Spleen (tissue), 13 donors: ENCODE measurements around the gene GALNTL6. TPM values are rescaled to one million over a fixed set of nuclear protein-coding genes. Genes with fewer than 3 reads are reported as not detected.

Source experiments
- DNase-seq: peaks from one replicate; pipeline ENCODE4 v3.0.0-alpha.2; 2020
- H3K27ac ChIP-seq, 8 donors: fragments of 200-600 bp; sonication (generic) in 7 of 8; 1 replicate in 4 of 8; 2 replicates in 4 of 8; pipeline versions ENCODE4 v1.5.0 to v1.8.0; 2016 to 2021; ENCODE audit warnings: inconsistent platforms in 4 of 8, mild to moderate bottlenecking in 4 of 8, moderate library complexity in 1 of 8
- H3K27me3 ChIP-seq, 7 donors: fragments of 200-600 bp; sonication (generic) in 6 of 7; replicated peaks in 1 of 7; 1 replicate in 4 of 7; 2 replicates in 3 of 7; pipeline versions ENCODE4 v1.5.0 to v1.8.0; 2016 to 2021; ENCODE audit warnings: inconsistent platforms in 3 of 7, mild to moderate bottlenecking in 1 of 7
- H3K36me3 ChIP-seq, 6 donors: fragments of 200-600 bp; sonication (generic) in 5 of 6; 1 replicate in 4 of 6; 2 replicates in 2 of 6; pipeline versions ENCODE4 v1.5.0 to v1.8.0; 2016 to 2021; ENCODE audit warnings: inconsistent platforms in 2 of 6
- H3K4me1 ChIP-seq, 6 donors: fragments of 200-600 bp; sonication (generic) in 5 of 6; 1 replicate in 3 of 6; 2 replicates in 3 of 6; pipeline versions ENCODE4 v1.5.0 to v1.8.0; 2016 to 2021; ENCODE audit warnings: inconsistent platforms in 3 of 6
- H3K4me3 ChIP-seq, 8 donors: fragments of 200-600 bp; sonication (generic) in 7 of 8; 1 replicate in 4 of 8; 2 replicates in 4 of 8; pipeline versions ENCODE4 v1.5.0 to v1.8.0; 2016 to 2021; ENCODE audit warnings: inconsistent platforms in 4 of 8, mild to moderate bottlenecking in 4 of 8, moderate library complexity in 2 of 8
- H3K9me3 ChIP-seq, 8 donors: fragments of 200-600 bp; sonication (generic) in 7 of 8; 1 replicate in 4 of 8; 2 replicates in 4 of 8; pipeline versions ENCODE4 v1.5.0 to v1.8.0; 2016 to 2021; ENCODE audit warnings: inconsistent platforms in 4 of 8
- POLR2A ChIP-seq, 3 donors: fragments of 450-650 bp; IDR thresholded peaks; one replicate each; pipeline ENCODE4 v1.5.1; 2017; ENCODE audit warnings: antibody characterized with exemption in 3 of 3, mild to moderate bottlenecking in 1 of 3
- POLR2AphosphoS5 ChIP-seq, 3 donors: sonication (generic); formaldehyde crosslinking; IDR thresholded peaks; one replicate each; pipeline ENCODE4 v1.5.1; 2017; ENCODE audit warnings: antibody characterized with exemption in 3 of 3
- WGBS, 5 donors: extraction: QIAGEN DNeasy Blood & Tissue Kit in 3 of 5; methylation state at CpG; one replicate each; pipeline versions ENCODE4 v1.1.5 to v1.1.7; 2013 to 2018; 5-methylcytosine and 5-hydroxymethylcytosine counted together
- intact Hi-C: fragments of 100-400 bp; cut with DNase I; formaldehyde crosslinking; loops from one replicate; pipeline ENCODE4 v1.15.0; 2023; ENCODE audit warnings: low total_unique reads
- long read RNA-seq, 2 donors: transcript quantifications; one replicate each; lab custom pipeline, GENCODE V29; 2026
- polyA plus RNA-seq, 3 donors: library from polyadenylated mRNA; stranded (reverse); fragments of 200-250 nt; gene quantifications; one replicate each; pipeline ENCODE4 v1.2.1, GENCODE V29; 2013
- total RNA-seq, 7 donors: library from RNA; depleted of rRNA in 3 of 7; stranded (reverse); fragments of >200 nt in 3 of 7; fragmentation: NEBNext Ultra II Directional in 4 of 7; extraction: Animal tissue kit (Norgen Biotek cat#: 25700) in 4 of 7; gene quantifications; one replicate each; pipeline versions ENCODE4 v1.1.0 to v1.2.1, GENCODE V29; 2016 to 2021
- TF ChIP-seq, protein P1 (sequence below), 11 experiments: fragments of 200-600 bp in 7 of 11; fragments of 450-650 bp in 4 of 11; sonication (generic) in 4 of 11; IDR thresholded peaks in 8 of 11; conservative IDR thresholded peaks in 3 of 11; 1 replicate in 7 of 11; 2 replicates in 4 of 11; pipeline versions ENCODE4 v1.4.0 to v1.8.0; 2016 to 2021; ENCODE audit warnings: antibody characterized with exemption in 11 of 11, inconsistent platforms in 4 of 11, mild to moderate bottlenecking in 1 of 11
- donor health status: healthy with polysubstance abuse.
- donor health status: DM: no; HTN: no; CAD: no; lungs with moderate emphysema.
- donor health status: DM: no; HTN: no; CAD: no.
- donor health status: Bipolar disorder and iron deficiency.
- donor health status: healthy.
- donor health status: DM: no; HTN: no; CAD: no.
- donor health status: DM: yes; HTN: yes; CAD: no.

Gene GALNTL6
- 10 to 100 TPM in 1 of 7 donors, 1 to 10 TPM in 6; 4.7 to 11.7 (median 7.3) TPM for total RNA-seq
- polyA plus RNA-seq, result 10 to 100 TPM in 1 of 3 donors, 1 to 10 TPM in 2; 3.2 to 12.5 (median 5.0) TPM
- long read RNA-seq, donor 1, result 0 reads
- long read RNA-seq, donor 2, result 0 reads

DNA sequence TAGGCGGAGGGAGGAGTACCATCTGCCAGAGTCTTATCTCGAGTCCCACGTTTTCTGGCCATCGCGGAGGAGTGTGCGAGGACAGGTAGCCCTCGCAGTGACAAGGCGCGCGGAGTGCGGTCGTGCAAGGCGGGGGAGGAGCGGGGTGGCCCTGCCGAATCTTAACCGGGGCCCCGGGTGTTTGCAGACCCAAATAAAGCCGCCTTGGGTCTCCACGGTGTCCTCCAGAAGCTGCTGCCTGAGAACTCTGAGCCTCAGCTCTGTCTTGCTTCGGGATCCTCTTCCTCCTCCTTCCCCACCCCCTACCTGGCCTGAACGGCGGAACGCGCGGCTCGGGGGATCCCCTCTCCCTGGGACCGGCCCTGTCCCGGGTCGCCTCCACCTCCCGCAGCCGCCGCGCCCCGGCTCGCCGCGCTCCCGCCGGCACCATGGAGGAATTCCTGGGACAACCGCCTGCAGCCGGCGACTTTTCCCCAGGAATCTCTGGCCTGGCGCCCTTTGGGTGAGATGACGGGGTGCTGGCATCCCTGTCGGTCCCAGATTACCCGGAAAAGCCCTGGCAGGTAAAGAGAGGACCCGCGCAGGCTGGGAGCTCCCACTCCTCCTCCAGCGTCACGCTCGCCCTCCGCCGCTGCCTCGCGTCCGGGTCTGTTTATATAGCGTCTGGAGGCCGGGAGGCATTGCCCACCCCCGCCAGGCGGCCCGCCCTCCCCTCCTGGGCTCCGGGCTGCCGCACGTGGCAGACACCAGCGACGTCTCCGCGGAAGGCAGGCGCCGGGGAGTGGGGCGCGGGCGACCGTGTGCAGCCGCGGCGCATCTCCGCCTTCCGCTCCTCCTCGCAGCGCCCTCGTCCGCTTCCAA lies at the start of gene GALNTL6:
GALNTL6 (plus strand) TSS at position 740 of the 861 bp plus-strand sequence.
- intact Hi-C loops, result no loop called here
- Histone ChIP-seq H3K9me3 (no peaks in the 10 kb centered on the region), H3K27me3 (peaks cover 0 to 40% (median 17%) of the 10 kb centered on the region in 7 donors), H3K36me3 (no peaks in the 10 kb centered on the region), H3K27ac (peak within 1 kb of the TSS in 3 of 8 donors; percentile 51 to 80 (median 62)), H3K4me1 (peaks cover 0 to 28% (median 11%) of the 10 kb centered on the region in 6 donors), H3K4me3 (peak within 1 kb of the TSS; percentile 31 to 74 (median 48))
- 1 to 9% (median 3%) methylated on average over 46 to 83 of the region's 83 CpGs for WGBS, 5 donors
- TF ChIP-seq POLR2A (IDR thresholded peaks at IDR 0.05) (no peak), POLR2AphosphoS5 (IDR thresholded peaks at IDR 0.05) (peak in 2 of 3 donors; percentile 62 to 68)
- DNase-seq, result peak; percentile 82

GRCh38 chr4:171765514-171765913 lies 47.7 kb upstream of the GALNTL6 start:
- Histone ChIP-seq H3K27me3 (no peaks in the 10 kb centered on the region), H3K36me3 (no peaks in the 10 kb centered on the region), H3K4me1 (no peaks in the 10 kb centered on the region), H3K4me3 (no peak overlapping the region), H3K27ac (no peak overlapping the region), H3K9me3 (peaks cover 0 to 16% (median 7%) of the 10 kb centered on the region in 8 donors)
- intact Hi-C loops, result no loop called here
- no peak for DNase-seq
- TF ChIP-seq, protein P1, sequence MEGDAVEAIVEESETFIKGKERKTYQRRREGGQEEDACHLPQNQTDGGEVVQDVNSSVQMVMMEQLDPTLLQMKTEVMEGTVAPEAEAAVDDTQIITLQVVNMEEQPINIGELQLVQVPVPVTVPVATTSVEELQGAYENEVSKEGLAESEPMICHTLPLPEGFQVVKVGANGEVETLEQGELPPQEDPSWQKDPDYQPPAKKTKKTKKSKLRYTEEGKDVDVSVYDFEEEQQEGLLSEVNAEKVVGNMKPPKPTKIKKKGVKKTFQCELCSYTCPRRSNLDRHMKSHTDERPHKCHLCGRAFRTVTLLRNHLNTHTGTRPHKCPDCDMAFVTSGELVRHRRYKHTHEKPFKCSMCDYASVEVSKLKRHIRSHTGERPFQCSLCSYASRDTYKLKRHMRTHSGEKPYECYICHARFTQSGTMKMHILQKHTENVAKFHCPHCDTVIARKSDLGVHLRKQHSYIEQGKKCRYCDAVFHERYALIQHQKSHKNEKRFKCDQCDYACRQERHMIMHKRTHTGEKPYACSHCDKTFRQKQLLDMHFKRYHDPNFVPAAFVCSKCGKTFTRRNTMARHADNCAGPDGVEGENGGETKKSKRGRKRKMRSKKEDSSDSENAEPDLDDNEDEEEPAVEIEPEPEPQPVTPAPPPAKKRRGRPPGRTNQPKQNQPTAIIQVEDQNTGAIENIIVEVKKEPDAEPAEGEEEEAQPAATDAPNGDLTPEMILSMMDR (IDR thresholded peaks at IDR 0.05 in 8 of 11, conservative IDR thresholded peaks at IDR 0.05 in 3 of 11), result no peak
- TF ChIP-seq POLR2AphosphoS5 (IDR thresholded peaks at IDR 0.05) (no peak), POLR2A (IDR thresholded peaks at IDR 0.05) (no peak)

DNA sequence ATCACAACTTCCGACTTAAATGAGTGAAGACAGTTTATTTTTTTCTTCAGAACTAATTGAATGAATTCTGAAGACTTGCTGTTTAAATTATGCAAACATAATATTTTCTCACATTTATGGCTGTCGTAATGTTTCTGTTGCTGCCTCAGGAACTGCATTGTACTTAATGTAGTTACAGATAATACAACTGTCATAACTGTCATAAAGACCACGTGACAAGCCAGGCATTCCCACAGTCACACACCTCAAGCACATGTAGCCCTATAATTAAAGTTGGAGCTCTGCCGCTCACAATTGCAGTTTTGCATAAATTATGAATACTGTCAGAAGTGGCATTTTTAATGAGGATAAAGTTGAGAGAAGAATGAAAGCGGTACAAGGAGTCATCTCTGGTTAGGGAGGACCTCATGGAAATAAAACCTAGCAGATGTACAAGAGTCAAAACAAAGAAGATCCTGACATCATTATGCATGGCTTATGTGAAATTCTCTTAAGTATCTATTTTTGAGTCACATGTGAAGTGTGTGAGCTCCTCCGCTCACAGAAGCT lies 38.5 kb upstream of the GALNTL6 start:
- no peaks in the 10 kb centered on the region for H3K27me3 ChIP-seq
- H3K9me3 ChIP-seq, result peaks cover 0 to 13% (median 3%) of the 10 kb centered on the region in 8 donors
- H3K36me3 ChIP-seq, result no peaks in the 10 kb centered on the region
- intact Hi-C loops, result no loop called here
- H3K27ac ChIP-seq, result no peak overlapping the region
- no peaks in the 10 kb centered on the region for H3K4me1 ChIP-seq
- TF ChIP-seq POLR2AphosphoS5 (IDR thresholded peaks at IDR 0.05), result no peak
- TF ChIP-seq, protein P1 (IDR thresholded peaks at IDR 0.05 in 8 of 11, conservative IDR thresholded peaks at IDR 0.05 in 3 of 11), result no peak
- no peak for TF ChIP-seq POLR2A (IDR thresholded peaks at IDR 0.05)
- no peak overlapping the region for H3K4me3 ChIP-seq
- 85 to 92% (median 88%) methylated on average over 6 of the region's 6 CpGs for WGBS, 5 donors
- DNase-seq, result no peak

GRCh38 chr4:171779301-171779700 lies 33.9 kb upstream of the GALNTL6 start:
- H3K4me3 ChIP-seq, result no peak overlapping the region
- peaks cover 0 to 21% (median 15%) of the 10 kb centered on the region in 8 donors for H3K9me3 ChIP-seq
- no peak for TF ChIP-seq POLR2A (IDR thresholded peaks at IDR 0.05)
- TF ChIP-seq, protein P1 (IDR thresholded peaks at IDR 0.05 in 8 of 11, conservative IDR thresholded peaks at IDR 0.05 in 3 of 11), result no peak
- TF ChIP-seq POLR2AphosphoS5 (IDR thresholded peaks at IDR 0.05), result no peak
- no peak for DNase-seq
- WGBS, 5 donors, result 87 to 95% (median 89%) methylated on average over 5 of the region's 5 CpGs
- H3K4me1 ChIP-seq, result no peaks in the 10 kb centered on the region
- H3K27ac ChIP-seq, result no peak overlapping the region
- H3K27me3 ChIP-seq, result no peaks in the 10 kb centered on the region
- intact Hi-C loops, result no loop called here
- H3K36me3 ChIP-seq, result no peaks in the 10 kb centered on the region
